Prostate gland (tissue), 2 donors: ENCODE measurements around the gene ZRANB3.
"Not testable (repeated sequence)": the region's sequence is repeated elsewhere in the genome, so short reads cannot be mapped to it uniquely, and the experiment has no call there.

Experiments used
- POLR2A ChIP-seq: fragments of 450-650 bp; IDR thresholded peaks from one replicate; pipeline ENCODE4 v1.6.1; 2016; ENCODE audit warnings: antibody characterized with exemption, mild to moderate bottlenecking
- TF ChIP-seq, protein P1 (sequence below), 4 experiments: fragments of 200-600 bp in 2 of 4; fragments of 450-650 bp in 2 of 4; sonication (generic) in 2 of 4; IDR thresholded peaks; 1 replicate in 3 of 4; 2 replicates in 1 of 4; pipeline ENCODE4 v1.5.1; 2016 to 2019; ENCODE audit warnings: antibody characterized with exemption in 4 of 4, mild to moderate bottlenecking in 2 of 4, moderate library complexity in 2 of 4

- TF ChIP-seq, protein P1, sequence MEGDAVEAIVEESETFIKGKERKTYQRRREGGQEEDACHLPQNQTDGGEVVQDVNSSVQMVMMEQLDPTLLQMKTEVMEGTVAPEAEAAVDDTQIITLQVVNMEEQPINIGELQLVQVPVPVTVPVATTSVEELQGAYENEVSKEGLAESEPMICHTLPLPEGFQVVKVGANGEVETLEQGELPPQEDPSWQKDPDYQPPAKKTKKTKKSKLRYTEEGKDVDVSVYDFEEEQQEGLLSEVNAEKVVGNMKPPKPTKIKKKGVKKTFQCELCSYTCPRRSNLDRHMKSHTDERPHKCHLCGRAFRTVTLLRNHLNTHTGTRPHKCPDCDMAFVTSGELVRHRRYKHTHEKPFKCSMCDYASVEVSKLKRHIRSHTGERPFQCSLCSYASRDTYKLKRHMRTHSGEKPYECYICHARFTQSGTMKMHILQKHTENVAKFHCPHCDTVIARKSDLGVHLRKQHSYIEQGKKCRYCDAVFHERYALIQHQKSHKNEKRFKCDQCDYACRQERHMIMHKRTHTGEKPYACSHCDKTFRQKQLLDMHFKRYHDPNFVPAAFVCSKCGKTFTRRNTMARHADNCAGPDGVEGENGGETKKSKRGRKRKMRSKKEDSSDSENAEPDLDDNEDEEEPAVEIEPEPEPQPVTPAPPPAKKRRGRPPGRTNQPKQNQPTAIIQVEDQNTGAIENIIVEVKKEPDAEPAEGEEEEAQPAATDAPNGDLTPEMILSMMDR (IDR thresholded peaks at IDR 0.05) = not testable (repeated sequence)
- TF ChIP-seq POLR2A = not testable (repeated sequence)
These were observed 182.8 kb downstream of the ZRANB3 start for GRCh38 chr2:135348096-135348704.
